Ascending aorta (tissue), 2 donors: ENCODE data around the gene C11orf68. TPM values are rescaled to one million over a fixed set of nuclear protein-coding genes. Genes with fewer than 3 reads are reported as not detected.
A peak's percentile ranks its signal among the peaks of the same experiment; 100 is the strongest.

Experiments
- DNase-seq, 2 donors: peaks; one replicate each; pipeline ENCODE4 v3.0.0-alpha.2; 2019; ENCODE audit warnings: low spot score in 2 of 2
- H3K27ac ChIP-seq, 2 donors: fragments of 200-600 bp; sonication (generic); one replicate each; pipeline ENCODE4 v1.5.1; 2016 to 2017; ENCODE audit warnings: mild to moderate bottlenecking in 1 of 2
- H3K27me3 ChIP-seq: fragments of 200-600 bp; sonication (generic); one replicate; pipeline ENCODE4 v1.5.1; 2017
- H3K36me3 ChIP-seq, 2 donors: fragments of 200-600 bp; sonication (generic); one replicate each; pipeline ENCODE4 v1.5.1; 2016
- H3K4me1 ChIP-seq, 2 donors: fragments of 200-600 bp; sonication (generic); one replicate each; pipeline ENCODE4 v1.5.1; 2016 to 2017; ENCODE audit warnings: mild to moderate bottlenecking in 1 of 2
- H3K4me3 ChIP-seq, 2 donors: fragments of 200-600 bp; sonication (generic); one replicate each; pipeline ENCODE4 v1.5.1; 2016 to 2017; ENCODE audit warnings: mild to moderate bottlenecking in 1 of 2
- H3K9me3 ChIP-seq, 2 donors: fragments of 200-600 bp; sonication (generic); one replicate each; pipeline ENCODE4 v1.5.1; 2016
- intact Hi-C: fragments of 100-400 bp; cut with DNase I; formaldehyde crosslinking; loops from one replicate; pipeline ENCODE4 v1.15.1; 2023
- total RNA-seq: library from RNA; depleted of rRNA; stranded (reverse); fragments of >200 nt; gene quantifications from one replicate; pipeline ENCODE4 v1.1.0, GENCODE V29; 2016
- TF ChIP-seq, protein P1 (sequence below), 3 experiments: fragments of 200-600 bp in 2 of 3; fragments of 450-650 bp in 1 of 3; sonication (generic) in 2 of 3; IDR thresholded peaks; one replicate each; pipeline ENCODE4 v1.5.1; 2016 to 2019; ENCODE audit warnings: antibody characterized with exemption in 3 of 3, mild to moderate bottlenecking in 1 of 3, moderate library complexity in 1 of 3

Gene C11orf68
- total RNA-seq, 1 donor from 2014 or later, result 25.3 TPM

DNA sequence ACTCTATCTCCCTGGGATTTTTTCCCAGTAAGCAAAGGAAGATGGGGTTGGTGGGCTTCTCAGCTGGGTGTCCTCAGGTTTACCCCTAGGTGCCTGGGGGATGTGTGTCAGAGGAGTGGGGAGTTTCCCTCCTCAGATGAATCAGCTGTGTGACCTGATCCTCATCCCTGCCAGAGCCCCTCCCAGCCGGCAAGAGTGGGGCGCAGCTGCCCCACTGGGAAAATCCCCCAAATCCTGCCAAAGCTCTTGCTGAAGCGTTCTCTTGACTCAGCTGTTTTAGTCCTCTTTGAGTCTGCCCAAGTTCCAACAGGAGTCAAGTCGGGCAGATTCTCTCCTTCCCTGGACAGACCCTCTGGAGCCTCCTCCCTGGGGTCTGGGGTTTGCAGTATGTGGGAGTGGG, 6.0 kb downstream of the C11orf68 start:
- DNase-seq, result no peak
- H3K27ac ChIP-seq, result peak overlapping the region; percentile 5 to 64
- no peaks in the 10 kb centered on the region for H3K9me3 ChIP-seq
- H3K4me1 ChIP-seq, result peaks cover 29 to 52% of the 10 kb centered on the region in 2 donors
- intact Hi-C loops, result no loop called here
- H3K4me3 ChIP-seq, result no peak overlapping the region
- no peaks in the 10 kb centered on the region for H3K27me3 ChIP-seq
- TF ChIP-seq, protein P1, sequence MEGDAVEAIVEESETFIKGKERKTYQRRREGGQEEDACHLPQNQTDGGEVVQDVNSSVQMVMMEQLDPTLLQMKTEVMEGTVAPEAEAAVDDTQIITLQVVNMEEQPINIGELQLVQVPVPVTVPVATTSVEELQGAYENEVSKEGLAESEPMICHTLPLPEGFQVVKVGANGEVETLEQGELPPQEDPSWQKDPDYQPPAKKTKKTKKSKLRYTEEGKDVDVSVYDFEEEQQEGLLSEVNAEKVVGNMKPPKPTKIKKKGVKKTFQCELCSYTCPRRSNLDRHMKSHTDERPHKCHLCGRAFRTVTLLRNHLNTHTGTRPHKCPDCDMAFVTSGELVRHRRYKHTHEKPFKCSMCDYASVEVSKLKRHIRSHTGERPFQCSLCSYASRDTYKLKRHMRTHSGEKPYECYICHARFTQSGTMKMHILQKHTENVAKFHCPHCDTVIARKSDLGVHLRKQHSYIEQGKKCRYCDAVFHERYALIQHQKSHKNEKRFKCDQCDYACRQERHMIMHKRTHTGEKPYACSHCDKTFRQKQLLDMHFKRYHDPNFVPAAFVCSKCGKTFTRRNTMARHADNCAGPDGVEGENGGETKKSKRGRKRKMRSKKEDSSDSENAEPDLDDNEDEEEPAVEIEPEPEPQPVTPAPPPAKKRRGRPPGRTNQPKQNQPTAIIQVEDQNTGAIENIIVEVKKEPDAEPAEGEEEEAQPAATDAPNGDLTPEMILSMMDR (IDR thresholded peaks at IDR 0.05), result no peak
- H3K36me3 ChIP-seq, result no peaks in the 10 kb centered on the region

DNA sequence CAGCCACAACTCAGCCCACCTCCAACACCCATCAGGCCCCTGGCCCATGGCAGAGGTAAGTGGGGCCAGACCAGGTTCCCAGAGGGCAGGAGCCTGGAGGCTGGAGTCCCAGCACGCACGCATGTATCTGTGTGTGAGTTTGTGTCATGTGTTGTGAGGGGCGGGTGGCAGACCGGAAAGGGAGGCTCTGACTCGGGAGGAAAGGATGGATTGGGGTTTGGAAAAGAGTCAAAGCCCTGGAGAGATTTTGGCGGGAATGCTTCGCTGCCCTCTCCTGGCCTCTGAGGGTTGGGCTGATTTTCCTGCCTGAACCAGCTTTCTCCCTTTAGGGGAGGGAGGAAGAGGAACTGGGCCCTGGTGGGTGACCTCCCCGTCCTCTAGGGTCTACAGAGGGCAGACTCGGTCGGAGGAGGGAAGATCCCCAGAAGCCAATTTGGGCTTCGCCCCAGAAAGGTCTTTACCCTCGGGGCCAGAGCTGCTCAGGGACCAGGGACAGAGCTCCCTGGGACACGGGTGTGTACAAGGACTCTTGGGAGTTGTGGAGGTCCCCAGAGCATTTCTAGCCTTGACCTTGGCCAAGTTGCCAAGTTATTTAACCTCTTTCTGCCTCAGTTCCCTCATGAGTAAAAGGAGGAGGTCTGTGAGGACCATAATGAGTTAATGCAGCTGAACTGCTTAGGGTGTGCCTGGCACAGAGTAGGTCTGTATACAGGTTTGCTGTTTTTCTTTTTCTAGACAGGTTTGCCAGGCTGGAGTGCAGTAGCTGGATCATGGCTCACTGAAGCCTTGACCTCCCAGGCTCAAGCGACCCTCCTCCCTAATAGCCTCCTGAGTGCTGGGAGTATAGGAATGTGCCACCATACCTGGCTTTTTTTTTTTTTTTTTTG, 6.9 kb downstream of the C11orf68 start:
- intact Hi-C loops, result loop anchor here (1.0 kb wide), 1 partner anchor 12 kb away; the partner anchor contains the start of gene FOSL1
- peak in 1 of 2 donors; percentile 90 for DNase-seq
- H3K4me3 ChIP-seq, result no peak overlapping the region

DNA sequence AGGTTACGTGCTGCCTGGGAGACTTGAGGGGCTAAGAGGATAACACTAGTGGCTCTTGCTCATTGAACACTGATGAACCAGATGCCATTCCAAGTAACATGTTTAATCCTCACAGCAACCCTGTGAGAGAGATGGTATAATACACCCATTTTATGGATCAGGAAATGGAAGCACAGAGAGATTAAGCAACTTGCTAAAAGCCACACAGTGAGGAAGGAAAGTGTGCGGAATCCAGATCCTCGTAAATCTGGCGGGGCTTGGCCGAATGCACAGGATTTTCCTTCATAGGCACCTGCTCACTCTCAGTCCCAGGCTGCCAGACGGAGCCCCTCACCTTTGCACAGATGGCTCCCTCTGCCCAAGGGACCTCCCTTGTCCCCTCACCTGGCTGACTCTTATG, 11.0 kb downstream of the C11orf68 start:
- H3K4me1 ChIP-seq, result peaks cover 4 to 18% of the 10 kb centered on the region in 2 donors
- H3K27me3 ChIP-seq, result no peaks in the 10 kb centered on the region
- intact Hi-C loops, result no loop called here
- TF ChIP-seq, protein P1 (IDR thresholded peaks at IDR 0.05), result no peak
- H3K9me3 ChIP-seq, result no peaks in the 10 kb centered on the region
- H3K36me3 ChIP-seq, result no peaks in the 10 kb centered on the region
- no peak for DNase-seq
- no peak overlapping the region for H3K4me3 ChIP-seq
- no peak overlapping the region for H3K27ac ChIP-seq

More for the DNA sequence above, 6.9 kb downstream of the C11orf68 start:
- no peaks in the 10 kb centered on the region for H3K36me3 ChIP-seq
- H3K9me3 ChIP-seq, result no peaks in the 10 kb centered on the region
- TF ChIP-seq, protein P1 (IDR thresholded peaks at IDR 0.05), result peak; percentile 43 to 53 (median 47)
- peak overlapping the region; percentile 35 to 72 for H3K27ac ChIP-seq
- H3K27me3 ChIP-seq, result no peaks in the 10 kb centered on the region
- peaks cover 21 to 42% of the 10 kb centered on the region in 2 donors for H3K4me1 ChIP-seq

DNA sequence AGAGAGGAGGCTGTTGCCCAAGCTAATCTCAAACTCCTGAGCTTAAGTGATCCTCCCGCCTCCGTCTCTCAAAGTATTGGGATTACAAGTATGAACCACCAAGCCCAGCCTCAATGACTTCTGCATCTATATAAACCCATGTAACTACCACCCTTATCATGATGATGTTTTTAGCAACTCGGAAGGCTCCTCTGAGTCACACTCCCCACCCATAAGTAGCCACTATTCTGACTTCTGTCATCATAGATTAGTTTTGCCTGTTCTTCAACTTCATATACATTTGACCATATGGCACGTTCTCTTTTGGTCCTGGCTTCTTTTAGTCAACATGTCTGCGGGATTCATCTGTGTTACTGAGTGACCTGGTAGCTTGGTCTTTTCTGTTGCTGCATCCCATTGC, 12.3 kb downstream of the C11orf68 start:
- no peaks in the 10 kb centered on the region for H3K36me3 ChIP-seq
- H3K9me3 ChIP-seq, result no peaks in the 10 kb centered on the region
- DNase-seq, result no peak
- peaks cover 0 to 6% of the 10 kb centered on the region in 2 donors for H3K4me1 ChIP-seq
- TF ChIP-seq, protein P1 (IDR thresholded peaks at IDR 0.05), result no peak
- H3K27me3 ChIP-seq, result no peaks in the 10 kb centered on the region
- no peak overlapping the region for H3K4me3 ChIP-seq
- intact Hi-C loops, result no loop called here
- H3K27ac ChIP-seq, result no peak overlapping the region

DNA sequence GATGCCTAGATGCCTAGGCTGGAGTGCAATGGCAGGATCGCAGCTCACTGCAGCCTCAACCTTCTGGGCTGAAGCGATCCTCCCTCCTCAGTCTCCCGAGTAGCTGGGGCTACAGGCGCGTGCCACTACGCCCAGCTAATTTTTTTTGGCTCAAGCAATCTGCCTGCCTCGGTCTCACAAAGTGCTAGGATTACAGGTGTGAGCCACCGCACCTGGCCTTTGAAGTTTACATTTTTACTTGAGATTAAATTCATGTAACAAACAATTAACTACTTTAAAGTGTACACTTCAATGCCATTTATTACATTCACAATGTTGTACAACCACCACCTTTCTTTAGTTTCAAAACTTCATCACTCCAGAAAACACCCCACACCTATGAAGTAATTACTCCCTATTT, 15.1 kb downstream of the C11orf68 start:
- Histone ChIP-seq H3K4me1 (peaks cover 7 to 13% of the 10 kb centered on the region in 2 donors), H3K4me3 (no peak overlapping the region), H3K9me3 (no peaks in the 10 kb centered on the region), H3K36me3 (no peaks in the 10 kb centered on the region), H3K27me3 (no peaks in the 10 kb centered on the region), H3K27ac (no peak overlapping the region)
- intact Hi-C loops, result no loop called here
- DNase-seq, result no peak
- TF ChIP-seq, protein P1 (IDR thresholded peaks at IDR 0.05), result no peak
